DND-41 (cell line): ENCODE results near the gene NUDCD3.

ENCODE experiments used
- EZH2 ChIP-seq: IDR thresholded peaks from 3 replicates; pipeline ENCODE4 v1.6.1; 2012; ENCODE audit warnings: borderline replicate concordance, low read depth, mild to moderate bottlenecking, moderate library complexity, low read length, inconsistent platforms; ENCODE audit not compliant: severe bottlenecking
- TF ChIP-seq, protein P1 (sequence below): IDR thresholded peaks from 2 replicates; pipeline ENCODE4 v1.5.1; 2012; ENCODE audit warnings: borderline replicate concordance, low read length, moderate library complexity, mild to moderate bottlenecking; ENCODE audit not compliant: poor library complexity, severe bottlenecking; ENCODE audit errors: extremely low read depth

DNA sequence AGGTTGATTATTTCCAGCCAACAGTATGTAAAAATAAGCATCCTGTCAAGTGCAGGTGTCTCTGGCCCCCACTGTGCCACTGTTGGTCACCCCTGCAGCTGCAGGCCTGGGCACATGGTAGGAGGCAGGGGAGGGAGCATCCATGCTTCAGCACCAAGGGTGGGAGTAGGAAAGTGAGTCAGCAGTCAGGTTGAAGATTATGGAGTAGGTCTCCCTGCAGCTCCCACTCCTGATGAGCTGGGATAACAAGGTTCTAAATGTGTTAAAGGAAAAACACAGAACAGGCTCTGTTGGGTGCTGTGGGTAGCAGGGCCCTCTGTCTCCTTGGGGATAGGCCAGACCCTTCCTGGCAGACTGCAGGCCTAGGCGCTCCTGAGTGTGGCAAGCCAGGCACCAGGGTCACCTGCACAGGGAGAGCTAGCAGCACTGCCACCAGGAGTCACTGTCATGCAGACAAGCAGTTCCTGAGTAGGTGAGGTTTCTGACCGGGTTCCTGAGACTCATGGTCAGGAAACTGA is 59.3 kb downstream of the NUDCD3 start:
- TF ChIP-seq, protein P1, sequence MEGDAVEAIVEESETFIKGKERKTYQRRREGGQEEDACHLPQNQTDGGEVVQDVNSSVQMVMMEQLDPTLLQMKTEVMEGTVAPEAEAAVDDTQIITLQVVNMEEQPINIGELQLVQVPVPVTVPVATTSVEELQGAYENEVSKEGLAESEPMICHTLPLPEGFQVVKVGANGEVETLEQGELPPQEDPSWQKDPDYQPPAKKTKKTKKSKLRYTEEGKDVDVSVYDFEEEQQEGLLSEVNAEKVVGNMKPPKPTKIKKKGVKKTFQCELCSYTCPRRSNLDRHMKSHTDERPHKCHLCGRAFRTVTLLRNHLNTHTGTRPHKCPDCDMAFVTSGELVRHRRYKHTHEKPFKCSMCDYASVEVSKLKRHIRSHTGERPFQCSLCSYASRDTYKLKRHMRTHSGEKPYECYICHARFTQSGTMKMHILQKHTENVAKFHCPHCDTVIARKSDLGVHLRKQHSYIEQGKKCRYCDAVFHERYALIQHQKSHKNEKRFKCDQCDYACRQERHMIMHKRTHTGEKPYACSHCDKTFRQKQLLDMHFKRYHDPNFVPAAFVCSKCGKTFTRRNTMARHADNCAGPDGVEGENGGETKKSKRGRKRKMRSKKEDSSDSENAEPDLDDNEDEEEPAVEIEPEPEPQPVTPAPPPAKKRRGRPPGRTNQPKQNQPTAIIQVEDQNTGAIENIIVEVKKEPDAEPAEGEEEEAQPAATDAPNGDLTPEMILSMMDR: peak; percentile 33
- no peak for TF ChIP-seq EZH2
